Brain pericyte (primary cell): ENCODE data around the gene ATG3.
"Not testable (repeated sequence)": the region's sequence is repeated elsewhere in the genome, so short reads cannot be mapped to it uniquely, and the experiment has no call there.

ENCODE experiments used
- DNase-seq: peaks from one replicate; pipeline ENCODE4 v3.0.0-alpha.2; 2012; ENCODE audit warnings: low read depth, low spot score

ATG3 gene

GRCh38 chr3:112560721-112561483 lies 860 bp downstream of the ATG3 start:
- peak; percentile 40 for DNase-seq

- DNase-seq = no peak
Measured at GRCh38 chr3:112560307-112560706, 1.5 kb downstream of the ATG3 start.

- no peak for DNase-seq
Measured at GRCh38 chr3:112557976-112558375, 3.8 kb downstream of the ATG3 start.

GRCh38 chr3:112555535-112556170 lies 6.1 kb downstream of the ATG3 start:
- no peak for DNase-seq

GRCh38 chr3:112550859-112551258 lies 10.9 kb downstream of the ATG3 start:
- no peak for DNase-seq

GRCh38 chr3:112546216-112546759 lies 15.5 kb downstream of the ATG3 start:
- no peak for DNase-seq

GRCh38 chr3:112539825-112540650 lies 21.7 kb downstream of the ATG3 start:
- no peak for DNase-seq

- DNase-seq = no peak
Measured at GRCh38 chr3:112531358-112531781, 30.4 kb downstream of the ATG3 start.

- no peak for DNase-seq
Measured at GRCh38 chr3:112530573-112530972, 31.2 kb downstream of the ATG3 start.

- not testable (repeated sequence) for DNase-seq
Measured at GRCh38 chr3:112524127-112524526, 37.6 kb downstream of the ATG3 start.

- no peak for DNase-seq
Measured at GRCh38 chr3:112519424-112520001, 42.2 kb downstream of the ATG3 start.

- not testable (repeated sequence) for DNase-seq
Measured at GRCh38 chr3:112518970-112519369, 42.8 kb downstream of the ATG3 start.

GRCh38 chr3:112514527-112515128 lies 47.1 kb downstream of the ATG3 start:
- no peak for DNase-seq

- no peak for DNase-seq
Measured at GRCh38 chr3:112512320-112512719, 49.4 kb downstream of the ATG3 start.

GRCh38 chr3:112508860-112509259 lies 52.9 kb downstream of the ATG3 start:
- no peak for DNase-seq

GRCh38 chr3:112508261-112508660 lies 53.5 kb downstream of the ATG3 start:
- DNase-seq = no peak

GRCh38 chr3:112505907-112506306 lies 55.9 kb downstream of the ATG3 start:
- DNase-seq = no peak

- no peak for DNase-seq
Measured at GRCh38 chr3:112504123-112504522, 57.6 kb downstream of the ATG3 start.

- no peak for DNase-seq
Measured at GRCh38 chr3:112503304-112503972, 58.3 kb downstream of the ATG3 start.

- no peak for DNase-seq
Measured at GRCh38 chr3:112500621-112501020, 61.1 kb downstream of the ATG3 start.
